K562 (cell line): ENCODE results near the gene CACNA1C. TPM values are rescaled to one million over a fixed set of nuclear protein-coding genes. Genes with fewer than 3 reads are reported as not detected.
A peak's percentile ranks its signal among the peaks of the same experiment; 100 is the strongest.

Experiments
- ATAC-seq: fragments of 200-7000 bp; cut with Tn5 transposase; 3 replicates; pipeline ENCODE4 v1.9.1; 2020; ENCODE audit warnings: moderate library complexity
- BruUV-seq: library from RNA; stranded (reverse); fragments of 400-500 nt; replicated peaks from 2 replicates; lab custom pipeline; 2021; lab: Mats Ljungman, UMichigan
- CTCF ChIA-PET: fragments of 300-600 bp; formaldehyde crosslinking; extraction: SDS; loops from one replicate; lab custom pipeline; 2021; ENCODE audit warnings: low intra/inter-chr PET ratio; lab: Yijun Ruan, JAX
- POLR2A ChIA-PET: fragments of 300-600, 350-650 bp; sonication (Branson Sonifier 250); formaldehyde crosslinking; extraction: SDS; loops from one replicate; lab custom pipeline; 2021; ENCODE audit warnings: antibody characterized with exemption, inconsistent platforms; lab: Yijun Ruan, JAX
- DNase-seq, 4 experiments: peaks; one replicate each; pipeline versions ENCODE4 v3.0.0 to v3.0.0-alpha.2; 2011 to 2018; ENCODE audit warnings: low spot score in 3 of 4, mixed read lengths in 3 of 4; ENCODE audit errors: extremely low read depth in 1 of 4
- FAIRE-seq: peaks from 2 replicates; lab custom pipeline; 2011; peaks lifted over from hg19 to GRCh38; lab: Jason Lieb, UNC
- H2AFZ ChIP-seq: 2 replicates; pipeline ENCODE4 v1.6.0; 2011; ENCODE audit warnings: low read depth, low read length, control low read depth, inconsistent platforms
- H3K27ac ChIP-seq: fragments of 200-600 bp; 3 replicates; pipeline ENCODE4 v1.8.0; 2011; ENCODE audit warnings: low read depth, mild to moderate bottlenecking, control low read depth, inconsistent platforms, low read length, moderate library complexity, mixed read lengths; ENCODE audit errors: extremely low read depth
- H3K27me3 ChIP-seq, 2 experiments: fragments of 300-600 bp in 1 of 2; 2 replicates in 1 of 2; 3 replicates in 1 of 2; pipeline versions ENCODE4 v1.6.0 to v1.8.0; 2011; ENCODE audit warnings: inconsistent platforms in 2 of 2, low read length in 2 of 2, mild to moderate bottlenecking in 1 of 2, mixed read lengths in 1 of 2, moderate library complexity in 1 of 2; ENCODE audit not compliant: control insufficient read depth in 2 of 2, insufficient read depth in 2 of 2
- H3K36me3 ChIP-seq: fragments of 300-600 bp; 3 replicates; pipeline ENCODE4 v1.8.0; 2011; ENCODE audit warnings: mild to moderate bottlenecking, low read length, inconsistent platforms; ENCODE audit not compliant: control insufficient read depth, insufficient read depth
- H3K4me1 ChIP-seq, 2 experiments: fragments of 200-600 bp in 1 of 2; replicated peaks in 1 of 2; 2 replicates in 1 of 2; 3 replicates in 1 of 2; pipeline versions ENCODE4 v1.5.1 to v1.8.0; 2011; ENCODE audit warnings: inconsistent platforms in 2 of 2, low read length in 2 of 2, mild to moderate bottlenecking in 1 of 2, mixed read lengths in 1 of 2, moderate library complexity in 1 of 2; ENCODE audit not compliant: control insufficient read depth in 2 of 2, insufficient read depth in 2 of 2
- H3K4me2 ChIP-seq: 2 replicates; pipeline ENCODE4 v1.6.1; 2011; ENCODE audit warnings: low read length, control low read depth, inconsistent platforms, mixed read lengths; ENCODE audit not compliant: insufficient read depth
- H3K4me3 ChIP-seq: fragments of 200-600 bp; sonication (generic), shearing (Covaris generic); 2 replicates; pipeline ENCODE4 v1.5.1; 2016; ENCODE audit warnings: control low read depth, inconsistent platforms
- H3K79me2 ChIP-seq: fragments of 200-600 bp; 3 replicates; pipeline ENCODE4 v1.8.0; 2011; ENCODE audit warnings: low read length, inconsistent platforms; ENCODE audit not compliant: control insufficient read depth, insufficient read depth
- H3K9ac ChIP-seq, 2 experiments: 2 replicates each; pipeline versions ENCODE4 v1.6.0 to v1.6.1; 2011; ENCODE audit warnings: low read depth in 2 of 2, low read length in 2 of 2, control low read depth in 1 of 2, inconsistent platforms in 1 of 2, mild to moderate bottlenecking in 1 of 2, mixed read lengths in 1 of 2; ENCODE audit not compliant: insufficient read depth in 1 of 2
- H3K9me1 ChIP-seq: one replicate; pipeline ENCODE4 v1.6.0; 2011; ENCODE audit warnings: inconsistent platforms, mild to moderate bottlenecking, low read length, moderate library complexity; ENCODE audit not compliant: control insufficient read depth, insufficient read depth
- H3K9me3 ChIP-seq: replicated peaks from 2 replicates; pipeline ENCODE4 v1.5.1; 2011; ENCODE audit warnings: low read depth, low read length, inconsistent platforms; ENCODE audit not compliant: control insufficient read depth, insufficient read depth
- H4K20me1 ChIP-seq: replicated peaks from 2 replicates; pipeline ENCODE4 v1.6.1; 2011; ENCODE audit warnings: low read length, inconsistent platforms, mixed read lengths; ENCODE audit not compliant: control insufficient read depth, insufficient read depth
- TCF3 ChIP-seq: sonication (generic); formaldehyde crosslinking; IDR thresholded peaks from 2 replicates; pipeline ENCODE4 v1.4.0; 2020; ENCODE audit warnings: mild to moderate bottlenecking, missing genetic modification reagents
- ZFP30 ChIP-seq: fragments of 250-450 bp; sonication (Bioruptor Pico); IDR thresholded peaks from 2 replicates; pipeline ENCODE4 v1.8.0; 2022; ENCODE audit warnings: moderate library complexity, mild to moderate bottlenecking, inconsistent platforms, borderline replicate concordance
- WGBS: fragments of 100-300 bp; shearing (Covaris generic); methylation state at CpG from one replicate; pipeline ENCODE4 v1.1.6; 2016; ENCODE audit warnings: low coverage, mixed read lengths; ENCODE audit not compliant: insufficient coverage; ENCODE audit errors: missing lambda C conversion rate; 5-methylcytosine and 5-hydroxymethylcytosine counted together
- in situ Hi-C: fragments of 300-500 bp; cut with MboI; formaldehyde crosslinking; loops from 4 replicates; pipeline ENCODE4 v1.15.0; 2018; ENCODE audit warnings: inconsistent platforms, mixed read lengths
- intact Hi-C: fragments of 100-400 bp; cut with micrococcal nuclease; formaldehyde crosslinking; loops from 2 replicates; pipeline ENCODE4 v1.14.2; 2022
- polyA plus RNA-seq, 8 experiments: library from polyadenylated mRNA; depleted of rRNA in 4 of 8; stranded (reverse) in 5 of 8; unstranded in 3 of 8; fragments of >200 nt; fragmentation: Nextera tagmentation in 2 of 8; fragmentation: Illumina TruSeq in 1 of 8; extraction: Ambion mirVana in 2 of 8; extraction: Trizol in 1 of 8; gene quantifications; 2 replicates each; pipeline versions ENCODE4 v1.2.1 to v1.2.3, GENCODE V29; 2011 to 2014; ENCODE audit warnings: inconsistent platforms in 1 of 8, missing spikeins in 1 of 8
- total RNA-seq, 7 experiments: library from RNA; depleted of rRNA in 6 of 7; stranded (reverse); fragments of >200 nt in 6 of 7; fragmentation: Illumina TruSeq in 2 of 7; extraction: Trizol in 2 of 7; gene quantifications; 2 replicates each; pipeline versions ENCODE4 v1.2.1 to v1.2.3, GENCODE V29; 2011 to 2021; ENCODE audit warnings: low replicate concordance in 1 of 7
- TF ChIP-seq, protein P1 (sequence below): fragments of 450-650 bp; formaldehyde crosslinking; IDR thresholded peaks from 2 replicates; pipeline ENCODE4 v1.4.0; 2020; ENCODE audit warnings: mild to moderate bottlenecking, moderate library complexity
- TF ChIP-seq, protein P2 (sequence below): fragments of 450-650 bp; IDR thresholded peaks from 2 replicates; pipeline ENCODE4 v1.6.1; 2017; ENCODE audit warnings: antibody characterized with exemption, mild to moderate bottlenecking

The CACNA1C gene
- total and polyA plus RNA-seq, 9 of the 15 experiments (the other 6 are each of a cell fraction or from before 2014, with no cell fraction given), result not detected

DNA sequence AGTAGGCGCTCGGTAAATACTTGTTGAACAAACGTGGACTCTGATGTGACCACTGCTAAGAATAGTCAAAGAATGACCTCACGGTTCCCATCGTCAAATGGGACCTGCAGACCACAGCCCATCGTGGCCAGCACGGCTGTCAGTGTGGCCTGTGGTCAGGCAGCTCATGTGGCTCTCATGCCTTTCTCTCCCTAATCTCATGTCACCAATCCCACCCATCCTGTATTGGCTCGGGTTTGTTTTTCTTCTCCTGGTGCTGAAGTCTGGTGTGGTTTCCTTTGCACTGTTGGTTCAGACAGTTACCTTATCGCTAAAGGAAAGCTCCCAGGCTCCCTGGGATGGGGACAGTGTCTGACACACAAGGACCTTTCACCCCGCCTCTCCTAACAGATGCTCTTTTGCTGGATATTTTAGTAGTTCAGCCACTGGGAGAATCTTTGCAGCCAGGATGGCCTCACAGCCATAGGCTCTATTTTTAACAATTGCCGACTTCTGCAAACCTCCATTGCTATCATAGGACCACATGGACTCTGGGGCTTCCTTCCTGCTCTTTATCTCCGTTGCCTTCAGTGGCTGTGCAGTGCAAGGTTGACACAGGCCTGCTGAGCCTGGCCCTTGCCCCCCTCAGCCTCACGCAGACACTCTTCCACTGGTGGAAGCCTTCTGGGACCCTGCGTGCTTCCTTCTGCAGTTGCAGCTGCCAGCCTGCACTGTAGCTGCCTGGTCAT is 448.8 kb downstream of the CACNA1C start:
- Histone ChIP-seq H3K36me3 (no peaks in the 10 kb centered on the region), H4K20me1 (no peaks in the 10 kb centered on the region), H3K79me2 (no peaks in the 10 kb centered on the region), H3K4me2 (no peak overlapping the region), H3K4me3 (no peak overlapping the region), H3K9me3 (no peaks in the 10 kb centered on the region), H3K27ac (no peak overlapping the region), H3K9ac (no peak overlapping the region), H3K9me1 (no peaks in the 10 kb centered on the region), H3K4me1 (no peaks in the 10 kb centered on the region; a peak in 1 of 5 replicates), H2AFZ (no peak overlapping the region), H3K27me3 (peaks cover 2 to 33% of the 10 kb centered on the region in 2 experiments; a peak in 3 of 5 replicates)
- no peak for ATAC-seq
- TF ChIP-seq ZFP30, result no peak
- TF ChIP-seq TCF3 (CRISPR knock-in tag), result peak; percentile 38
- TF ChIP-seq, protein P1, sequence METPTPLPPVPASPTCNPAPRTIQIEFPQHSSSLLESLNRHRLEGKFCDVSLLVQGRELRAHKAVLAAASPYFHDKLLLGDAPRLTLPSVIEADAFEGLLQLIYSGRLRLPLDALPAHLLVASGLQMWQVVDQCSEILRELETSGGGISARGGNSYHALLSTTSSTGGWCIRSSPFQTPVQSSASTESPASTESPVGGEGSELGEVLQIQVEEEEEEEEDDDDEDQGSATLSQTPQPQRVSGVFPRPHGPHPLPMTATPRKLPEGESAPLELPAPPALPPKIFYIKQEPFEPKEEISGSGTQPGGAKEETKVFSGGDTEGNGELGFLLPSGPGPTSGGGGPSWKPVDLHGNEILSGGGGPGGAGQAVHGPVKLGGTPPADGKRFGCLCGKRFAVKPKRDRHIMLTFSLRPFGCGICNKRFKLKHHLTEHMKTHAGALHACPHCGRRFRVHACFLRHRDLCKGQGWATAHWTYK (CRISPR knock-in tag), result 0 out of 2 replicates have a peak, but pooled peaks have one; percentile 31
- TF ChIP-seq, protein P2, sequence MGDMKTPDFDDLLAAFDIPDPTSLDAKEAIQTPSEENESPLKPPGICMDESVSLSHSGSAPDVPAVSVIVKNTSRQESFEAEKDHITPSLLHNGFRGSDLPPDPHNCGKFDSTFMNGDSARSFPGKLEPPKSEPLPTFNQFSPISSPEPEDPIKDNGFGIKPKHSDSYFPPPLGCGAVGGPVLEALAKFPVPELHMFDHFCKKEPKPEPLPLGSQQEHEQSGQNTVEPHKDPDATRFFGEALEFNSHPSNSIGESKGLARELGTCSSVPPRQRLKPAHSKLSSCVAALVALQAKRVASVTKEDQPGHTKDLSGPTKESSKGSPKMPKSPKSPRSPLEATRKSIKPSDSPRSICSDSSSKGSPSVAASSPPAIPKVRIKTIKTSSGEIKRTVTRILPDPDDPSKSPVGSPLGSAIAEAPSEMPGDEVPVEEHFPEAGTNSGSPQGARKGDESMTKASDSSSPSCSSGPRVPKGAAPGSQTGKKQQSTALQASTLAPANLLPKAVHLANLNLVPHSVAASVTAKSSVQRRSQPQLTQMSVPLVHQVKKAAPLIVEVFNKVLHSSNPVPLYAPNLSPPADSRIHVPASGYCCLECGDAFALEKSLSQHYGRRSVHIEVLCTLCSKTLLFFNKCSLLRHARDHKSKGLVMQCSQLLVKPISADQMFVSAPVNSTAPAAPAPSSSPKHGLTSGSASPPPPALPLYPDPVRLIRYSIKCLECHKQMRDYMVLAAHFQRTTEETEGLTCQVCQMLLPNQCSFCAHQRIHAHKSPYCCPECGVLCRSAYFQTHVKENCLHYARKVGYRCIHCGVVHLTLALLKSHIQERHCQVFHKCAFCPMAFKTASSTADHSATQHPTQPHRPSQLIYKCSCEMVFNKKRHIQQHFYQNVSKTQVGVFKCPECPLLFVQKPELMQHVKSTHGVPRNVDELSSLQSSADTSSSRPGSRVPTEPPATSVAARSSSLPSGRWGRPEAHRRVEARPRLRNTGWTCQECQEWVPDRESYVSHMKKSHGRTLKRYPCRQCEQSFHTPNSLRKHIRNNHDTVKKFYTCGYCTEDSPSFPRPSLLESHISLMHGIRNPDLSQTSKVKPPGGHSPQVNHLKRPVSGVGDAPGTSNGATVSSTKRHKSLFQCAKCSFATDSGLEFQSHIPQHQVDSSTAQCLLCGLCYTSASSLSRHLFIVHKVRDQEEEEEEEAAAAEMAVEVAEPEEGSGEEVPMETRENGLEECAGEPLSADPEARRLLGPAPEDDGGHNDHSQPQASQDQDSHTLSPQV, result no peak
- DNase-seq, result peak in 2 of 4 experiments; percentile 4 to 9
- POLR2A ChIA-PET, result no interaction called here
- WGBS, result 3% methylated on average over 13 of the region's 14 CpGs
- in situ Hi-C loops (no loop called here), intact Hi-C loops (no loop called here)
- FAIRE-seq, result no peak
- no TSS peak for BruUV-seq
- CTCF ChIA-PET, result no interaction called here
